Keratinocyte (primary cell): Measurements from ENCODE around the gene PRKCE. TPM values are rescaled to one million over a fixed set of nuclear protein-coding genes. Genes with fewer than 3 reads are reported as not detected.

ENCODE experiments used
- DNase-seq: peaks from one replicate; pipeline ENCODE4 v3.0.0-alpha.2; 2011; ENCODE audit warnings: low read depth, missing footprints, low spot score
- FAIRE-seq: peaks from 2 replicates; lab custom pipeline; 2011; peaks lifted over from hg19 to GRCh38; lab: Jason Lieb, UNC
- H2AFZ ChIP-seq: 2 replicates; pipeline ENCODE4 v1.6.0; 2012; ENCODE audit warnings: low read length, control low read depth, inconsistent platforms; ENCODE audit not compliant: control insufficient read depth
- H3K27ac ChIP-seq: 2 replicates; pipeline ENCODE4 v1.5.1; 2011; ENCODE audit warnings: low read length; ENCODE audit not compliant: control insufficient read depth, insufficient read depth
- H3K27me3 ChIP-seq: 3 replicates; pipeline ENCODE4 v1.6.0; 2011; ENCODE audit warnings: low read length; ENCODE audit not compliant: control insufficient read depth, insufficient read depth; ENCODE audit errors: extremely low read depth
- H3K36me3 ChIP-seq, 2 experiments: 2 replicates in 1 of 2; 3 replicates in 1 of 2; pipeline ENCODE4 v1.5.1; 2011; ENCODE audit warnings: low read length in 2 of 2, mild to moderate bottlenecking in 1 of 2; ENCODE audit not compliant: control insufficient read depth in 2 of 2, insufficient read depth in 2 of 2; ENCODE audit errors: extremely low read depth in 1 of 2
- H3K4me1 ChIP-seq: 3 replicates; pipeline ENCODE4 v1.5.1; 2011; ENCODE audit warnings: low read length; ENCODE audit not compliant: control insufficient read depth, insufficient read depth; ENCODE audit errors: extremely low read depth
- H3K4me2 ChIP-seq: 3 replicates; pipeline ENCODE4 v1.6.0; 2011; ENCODE audit warnings: low read depth, low read length; ENCODE audit not compliant: control insufficient read depth, insufficient read depth; ENCODE audit errors: extremely low read depth
- H3K4me3 ChIP-seq, 3 experiments: fragments of 200-600 bp in 1 of 3; sonication (generic) in 1 of 3; 2 replicates in 2 of 3; 3 replicates in 1 of 3; pipeline ENCODE4 v1.5.1; 2011 to 2016; ENCODE audit warnings: low read length in 3 of 3, mild to moderate bottlenecking in 3 of 3, control low read depth in 2 of 3, inconsistent platforms in 1 of 3, low read depth in 1 of 3, mixed read lengths in 1 of 3, mixed run types in 1 of 3, moderate library complexity in 1 of 3; ENCODE audit not compliant: control insufficient read depth in 2 of 3, insufficient read depth in 2 of 3; ENCODE audit errors: extremely low read depth in 1 of 3
- H3K79me2 ChIP-seq: 2 replicates; pipeline ENCODE4 v1.6.0; 2012; ENCODE audit warnings: low read length; ENCODE audit not compliant: control insufficient read depth, insufficient read depth
- H3K9ac ChIP-seq: 3 replicates; pipeline ENCODE4 v1.6.0; 2011; ENCODE audit warnings: low read length; ENCODE audit not compliant: control insufficient read depth, insufficient read depth; ENCODE audit errors: extremely low read depth
- H3K9me1 ChIP-seq: 3 replicates; pipeline ENCODE4 v1.6.0; 2011; ENCODE audit warnings: low read length; ENCODE audit not compliant: control insufficient read depth, insufficient read depth; ENCODE audit errors: extremely low read depth
- H3K9me3 ChIP-seq: 2 replicates; pipeline ENCODE4 v1.5.1; 2012; ENCODE audit warnings: low read depth, low read length; ENCODE audit not compliant: control insufficient read depth
- H4K20me1 ChIP-seq: 3 replicates; pipeline ENCODE4 v1.6.0; 2011; ENCODE audit warnings: low read length; ENCODE audit not compliant: control insufficient read depth, insufficient read depth; ENCODE audit errors: extremely low read depth
- CTCF ChIP-seq, 3 experiments: IDR thresholded peaks in 1 of 3; conservative IDR thresholded peaks in 1 of 3; optimal IDR thresholded peaks in 1 of 3; 2 replicates in 2 of 3; 3 replicates in 1 of 3; pipeline versions ENCODE3 to v1.5.1; 2011; ENCODE audit warnings: low read length in 3 of 3, mild to moderate bottlenecking in 3 of 3, moderate library complexity in 2 of 3, control low read depth in 1 of 3, inconsistent platforms in 1 of 3; ENCODE audit not compliant: insufficient read depth in 2 of 3; ENCODE audit errors: extremely low read depth in 1 of 3
- EZH2 ChIP-seq: IDR thresholded peaks from one replicate; pipeline ENCODE4 v1.6.1; 2012; ENCODE audit warnings: inconsistent platforms, mild to moderate bottlenecking, low read length, moderate library complexity
- dilution Hi-C: fragments of 300-500 bp; cut with MboI; formaldehyde crosslinking; loops from one replicate; pipeline ENCODE4 v1.7.0; 2020; ENCODE audit warnings: low sequenced_read_pairs; ENCODE audit not compliant: extremely low pct_ligation_motif_present
- polyA plus RNA-seq, 5 experiments: library from polyadenylated mRNA; depleted of rRNA in 3 of 5; stranded (reverse) in 3 of 5; stranded (forward) in 1 of 5; unstranded in 1 of 5; fragments of >200 nt; gene quantifications; 1 replicate in 1 of 5; 2 replicates in 3 of 5; 3 replicates in 1 of 5; pipeline versions ENCODE4 v1.2.1 to v1.2.3, GENCODE V29; 2011 to 2012; ENCODE audit warnings: missing spikeins in 2 of 5, low read depth in 1 of 5, low replicate concordance in 1 of 5

The PRKCE gene
- polyA plus RNA-seq, 1 donor (not counting 4 experiments of a cell fraction or from before 2014, with no cell fraction given) = 2.0 TPM

GRCh38 chr2:45683292-45683691, 31.8 kb downstream of the PRKCE start:
- dilution Hi-C loops = no loop called here
- Histone ChIP-seq H3K4me3 (no peak overlapping the region), H3K27ac (peak overlapping the region; percentile 28), H4K20me1 (no peaks in the 10 kb centered on the region), H3K79me2 (no peaks in the 10 kb centered on the region), H3K9ac (no peak overlapping the region), H3K4me1 (peaks cover 34% of the 10 kb centered on the region), H3K4me2 (peak overlapping the region; percentile 66), H3K27me3 (no peaks in the 10 kb centered on the region), H2AFZ (no peak overlapping the region), H3K9me1 (no peaks in the 10 kb centered on the region), H3K9me3 (no peaks in the 10 kb centered on the region), H3K36me3 (no peaks in the 10 kb centered on the region)
- FAIRE-seq (no peak), DNase-seq (no peak)
- TF ChIP-seq CTCF (optimal IDR thresholded peaks at IDR 0.05 in 1 of 3, IDR thresholded peaks at IDR 0.05 in 1 of 3, conservative IDR thresholded peaks at IDR 0.05 in 1 of 3; ENCODE audit: extremely low read depth in 1 of 3, insufficient read depth in 2 of 3, low read length in 3 of 3) (no peak), EZH2 (no peak)

- H4K20me1 ChIP-seq = no peaks in the 10 kb centered on the region
- TF ChIP-seq EZH2 = no peak
- TF ChIP-seq CTCF (optimal IDR thresholded peaks at IDR 0.05 in 1 of 3, IDR thresholded peaks at IDR 0.05 in 1 of 3, conservative IDR thresholded peaks at IDR 0.05 in 1 of 3; ENCODE audit: extremely low read depth in 1 of 3, insufficient read depth in 2 of 3, low read length in 3 of 3) = no peak
- H3K79me2 ChIP-seq = no peaks in the 10 kb centered on the region
- H3K27ac ChIP-seq = no peak overlapping the region
- H2AFZ ChIP-seq = no peak overlapping the region
- peaks cover 34% of the 10 kb centered on the region for H3K4me1 ChIP-seq
- dilution Hi-C loops = no loop called here
- no peaks in the 10 kb centered on the region for H3K27me3 ChIP-seq
- no peak for FAIRE-seq
- peak overlapping the region; percentile 51 for H3K4me2 ChIP-seq
- no peaks in the 10 kb centered on the region for H3K9me1 ChIP-seq
- no peaks in the 10 kb centered on the region for H3K9me3 ChIP-seq
- H3K36me3 ChIP-seq = no peaks in the 10 kb centered on the region
- no peak overlapping the region for H3K4me3 ChIP-seq
- no peak overlapping the region for H3K9ac ChIP-seq
- DNase-seq = no peak
These were observed 33.3 kb downstream of the PRKCE start for GRCh38 chr2:45684756-45685155.
